Neural progenitor cell (in vitro differentiated cells): ENCODE data around the gene ISM1. TPM values are rescaled to one million over a fixed set of nuclear protein-coding genes. Genes with fewer than 3 reads are reported as not detected.

Experiments used
- DNase-seq: peaks from one replicate; pipeline ENCODE4 v3.0.0-alpha.2; 2016; ENCODE audit warnings: low spot score
- H2AFZ ChIP-seq: fragments of 200-600 bp; sonication (generic); replicated peaks from 2 replicates; pipeline ENCODE4 v1.6.1; 2016; ENCODE audit warnings: antibody characterized with exemption
- H3F3A ChIP-seq: fragments of 200-600 bp; sonication (generic); 2 replicates; pipeline ENCODE4 v1.6.1; 2016; ENCODE audit warnings: antibody characterized with exemption, low read depth
- H3K27ac ChIP-seq: fragments of 200-600 bp; sonication (generic); 2 replicates; pipeline ENCODE4 v1.5.1; 2016; ENCODE audit warnings: mild to moderate bottlenecking
- H3K27me3 ChIP-seq: fragments of 200-600 bp; sonication (generic); 2 replicates; pipeline ENCODE4 v1.6.1; 2016; ENCODE audit warnings: mild to moderate bottlenecking, moderate library complexity
- H3K36me3 ChIP-seq: fragments of 200-600 bp; sonication (generic); 2 replicates; pipeline ENCODE4 v1.5.1; 2016
- H3K4me1 ChIP-seq: fragments of 200-600 bp; sonication (generic); 2 replicates; pipeline ENCODE4 v1.6.1; 2016; ENCODE audit warnings: mixed run types
- H3K4me2 ChIP-seq: fragments of 200-600 bp; sonication (generic); 2 replicates; pipeline ENCODE4 v1.6.1; 2016
- H3K4me3 ChIP-seq: fragments of 200-600 bp; sonication (generic); 2 replicates; pipeline ENCODE4 v1.5.1; 2016
- H3K79me2 ChIP-seq: fragments of 200-600 bp; sonication (generic); 2 replicates; pipeline ENCODE4 v1.6.1; 2016; ENCODE audit warnings: low read depth
- H3K9ac ChIP-seq: fragments of 200-600 bp; sonication (generic); 2 replicates; pipeline ENCODE4 v1.6.1; 2016
- H3K9me3 ChIP-seq: fragments of 200-600 bp; sonication (generic); 2 replicates; pipeline ENCODE4 v1.5.1; 2016; ENCODE audit warnings: low read depth
- H4K20me1 ChIP-seq: fragments of 200-600 bp; sonication (generic); 2 replicates; pipeline ENCODE4 v1.6.1; 2016; ENCODE audit warnings: low read depth
- H3K27ac Mint-ChIP-seq: 3 replicates; pipeline ENCODE4 v1.8.0; 2021; ENCODE audit warnings: mixed read lengths
- H3K27me3 Mint-ChIP-seq: 2 replicates; pipeline ENCODE4 v1.8.0; 2022; ENCODE audit warnings: low read depth, mild to moderate bottlenecking, inconsistent platforms, moderate library complexity, mixed read lengths; ENCODE audit not compliant: insufficient read depth
- H3K36me3 Mint-ChIP-seq: 3 replicates; pipeline ENCODE4 v1.8.0; 2021; ENCODE audit warnings: mixed read lengths
- H3K4me1 Mint-ChIP-seq: 3 replicates; pipeline ENCODE4 v1.8.0; 2021; ENCODE audit warnings: mixed read lengths
- H3K4me3 Mint-ChIP-seq: 3 replicates; pipeline ENCODE4 v1.8.0; 2021; ENCODE audit warnings: mild to moderate bottlenecking, moderate library complexity, mixed read lengths
- H3K9me3 Mint-ChIP-seq: 3 replicates; pipeline ENCODE4 v1.8.0; 2020; ENCODE audit warnings: mixed read lengths
- CTCF ChIP-seq: fragments of 200-600 bp; sonication (generic); IDR thresholded peaks from 2 replicates; pipeline ENCODE4 v1.5.1; 2017; ENCODE audit warnings: antibody characterized with exemption, mild to moderate bottlenecking
- EZH2 ChIP-seq: fragments of 200-600 bp; sonication (generic); IDR thresholded peaks from 2 replicates; pipeline ENCODE4 v1.6.1; 2017; ENCODE audit warnings: antibody characterized with exemption, mild to moderate bottlenecking, moderate library complexity
- EZH2phosphoT487 ChIP-seq: fragments of 200-600 bp; sonication (generic); IDR thresholded peaks from 2 replicates; pipeline ENCODE4 v1.6.1; 2017; ENCODE audit warnings: antibody characterized with exemption
- total RNA-seq: library from RNA; depleted of rRNA; stranded (reverse); fragments of >200 nt; gene quantifications from 2 replicates; pipeline ENCODE4 v1.2.3, GENCODE V29; 2015; ENCODE audit warnings: low replicate concordance

The ISM1 gene
- total RNA-seq, 1 donor from 2014 or later, result not detected

DNA sequence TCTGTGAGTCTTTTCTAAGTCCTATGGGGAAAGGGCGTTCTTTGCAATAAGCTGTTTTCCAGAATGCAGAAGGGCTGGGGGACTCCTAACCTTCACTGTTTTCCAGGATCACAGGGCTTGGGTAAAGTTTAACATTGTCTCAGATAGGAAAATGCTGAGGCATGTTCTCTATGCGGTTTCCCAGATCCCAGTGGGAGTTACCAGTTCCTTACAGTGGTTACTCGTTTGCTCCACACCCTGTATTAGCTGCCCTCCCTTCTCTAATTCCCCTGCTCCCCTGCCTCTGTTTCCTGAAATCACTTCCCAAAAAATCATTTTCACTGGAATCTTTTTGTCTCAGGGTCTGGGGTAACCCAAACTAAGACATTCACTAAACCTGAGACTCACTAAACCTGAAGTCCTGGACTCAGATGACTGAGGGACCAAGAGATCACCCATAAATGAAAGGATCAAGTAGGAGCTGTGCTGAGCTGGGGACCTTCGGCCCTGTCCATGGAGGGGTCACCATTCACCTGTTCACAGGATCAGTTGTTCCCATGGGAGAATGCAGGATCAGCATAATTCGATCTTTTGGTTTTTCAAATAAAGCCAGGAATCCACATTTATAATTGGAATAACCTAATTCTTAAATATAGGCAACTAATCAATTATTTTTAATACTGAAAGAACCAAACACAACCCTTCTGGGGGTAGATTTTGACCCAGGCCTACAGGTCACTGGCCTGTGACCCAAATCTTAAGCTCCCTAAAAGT is 76.2 kb downstream of the ISM1 start:
- Histone ChIP-seq H4K20me1 (no peaks in the 10 kb centered on the region), H3K79me2 (no peaks in the 10 kb centered on the region), H3K27ac (no peak overlapping the region), H3K4me3 (no peak overlapping the region), H3K4me2 (no peak overlapping the region), H3K9me3 (no peaks in the 10 kb centered on the region), H3F3A (no peaks in the 10 kb centered on the region), H2AFZ (no peak overlapping the region), H3K27me3 (no peaks in the 10 kb centered on the region), H3K36me3 (no peaks in the 10 kb centered on the region), H3K4me1 (no peaks in the 10 kb centered on the region), H3K9ac (no peak overlapping the region)
- no peak for DNase-seq
- H3K27ac Mint-ChIP-seq, result no peak overlapping the region
- no peaks in the 10 kb centered on the region for H3K4me1 Mint-ChIP-seq
- no peaks in the 10 kb centered on the region for H3K36me3 Mint-ChIP-seq
- H3K4me3 Mint-ChIP-seq, result no peak overlapping the region
- no peak for TF ChIP-seq CTCF
- TF ChIP-seq EZH2phosphoT487, result no peak
- no peak for TF ChIP-seq EZH2
- H3K27me3 Mint-ChIP-seq, result peaks cover 2% of the 10 kb centered on the region
- H3K9me3 Mint-ChIP-seq, result no peaks in the 10 kb centered on the region

GRCh38 chr20:13298692-13299373 is 77.8 kb downstream of the ISM1 start:
- DNase-seq, result no peak
- Histone ChIP-seq H3K9me3 (no peaks in the 10 kb centered on the region), H3K79me2 (no peaks in the 10 kb centered on the region), H3F3A (no peaks in the 10 kb centered on the region), H2AFZ (no peak overlapping the region), H3K9ac (no peak overlapping the region), H3K4me2 (no peak overlapping the region), H3K27ac (no peak overlapping the region), H3K4me1 (no peaks in the 10 kb centered on the region), H3K36me3 (no peaks in the 10 kb centered on the region), H3K4me3 (no peak overlapping the region), H3K27me3 (no peaks in the 10 kb centered on the region), H4K20me1 (no peaks in the 10 kb centered on the region)
- Mint-ChIP-seq H3K4me3 (no peak overlapping the region), H3K27me3 (no peaks in the 10 kb centered on the region), H3K4me1 (no peaks in the 10 kb centered on the region), H3K36me3 (no peaks in the 10 kb centered on the region), H3K9me3 (no peaks in the 10 kb centered on the region), H3K27ac (no peak overlapping the region)
- TF ChIP-seq EZH2 (no peak), EZH2phosphoT487 (no peak), CTCF (no peak)

- no peak for DNase-seq
- no peak for TF ChIP-seq CTCF
- Mint-ChIP-seq H3K4me1 (no peaks in the 10 kb centered on the region), H3K4me3 (no peak overlapping the region), H3K27ac (no peak overlapping the region), H3K36me3 (no peaks in the 10 kb centered on the region), H3K9me3 (no peaks in the 10 kb centered on the region), H3K27me3 (no peaks in the 10 kb centered on the region)
- Histone ChIP-seq H3K4me3 (no peak overlapping the region), H3F3A (no peaks in the 10 kb centered on the region), H3K36me3 (no peaks in the 10 kb centered on the region), H3K27ac (no peak overlapping the region), H2AFZ (no peak overlapping the region), H3K79me2 (no peaks in the 10 kb centered on the region), H3K4me1 (no peaks in the 10 kb centered on the region), H3K4me2 (no peak overlapping the region), H4K20me1 (no peaks in the 10 kb centered on the region), H3K27me3 (no peaks in the 10 kb centered on the region), H3K9me3 (no peaks in the 10 kb centered on the region), H3K9ac (no peak overlapping the region)
Observed at GRCh38 chr20:13299401-13299800, 78.3 kb downstream of the ISM1 start.
